B cell (primary cell): ENCODE measurements around the gene MAPT. TPM values are rescaled to one million over a fixed set of nuclear protein-coding genes. Genes with fewer than 3 reads are reported as not detected.

Experiments used
- ATAC-seq: fragments of 200-7000 bp; cut with Tn5 transposase; one replicate; pipeline ENCODE4 v1.10.0; 2021; ENCODE audit warnings: low read depth, mild to moderate bottlenecking, moderate number of reproducible peaks, moderate library complexity
- CTCF ChIA-PET: fragments of 350-600 bp; sonication (Branson Sonifier 250); formaldehyde crosslinking; loops from one replicate; lab custom pipeline; 2021; ENCODE audit warnings: antibody characterized with exemption, inconsistent platforms; lab: Charles Lee
- POLR2A ChIA-PET: fragments of 350-600 bp; sonication (Branson Sonifier 250); formaldehyde crosslinking; loops from one replicate; lab custom pipeline; 2021; ENCODE audit warnings: antibody characterized with exemption; lab: Charles Lee
- DNase-seq: peaks from one replicate; pipeline ENCODE4 v3.0.0; 2013
- H2AFZ ChIP-seq: 2 replicates; pipeline ENCODE4 v1.6.1; 2012; ENCODE audit warnings: mild to moderate bottlenecking, low read depth, low read length; ENCODE audit not compliant: insufficient read depth, poor library complexity, severe bottlenecking
- H3K27ac ChIP-seq, 2 donors: 1 replicate in 1 of 2; 2 replicates in 1 of 2; pipeline ENCODE4 v1.5.1; 2012 to 2013; ENCODE audit warnings: low read length in 2 of 2, mild to moderate bottlenecking in 2 of 2, moderate library complexity in 1 of 2
- H3K27me3 ChIP-seq, 4 experiments: fragments of 200-600 bp in 1 of 4; sonication (generic) in 1 of 4; replicated peaks in 1 of 4; 1 replicate in 2 of 4; 2 replicates in 2 of 4; pipeline versions ENCODE4 v1.6.1 to v1.7.0; 2013 to 2016; ENCODE audit warnings: low read length in 3 of 4, mild to moderate bottlenecking in 2 of 4, mixed read lengths in 1 of 4, moderate library complexity in 1 of 4; ENCODE audit not compliant: insufficient read depth in 4 of 4, control insufficient read depth in 3 of 4; ENCODE audit errors: control extremely low read depth in 1 of 4
- H3K36me3 ChIP-seq, 2 experiments: replicated peaks in 1 of 2; 1 replicate in 1 of 2; 2 replicates in 1 of 2; pipeline versions ENCODE4 v1.6.1 to v1.7.1; 2013; ENCODE audit warnings: low read length in 1 of 2; ENCODE audit not compliant: insufficient read depth in 2 of 2, control insufficient read depth in 1 of 2; ENCODE audit errors: control extremely low read depth in 1 of 2, extremely low read depth in 1 of 2
- H3K4me1 ChIP-seq, 2 donors: fragments of 200-600 bp in 1 of 2; sonication (generic) in 1 of 2; 1 replicate in 1 of 2; 2 replicates in 1 of 2; pipeline versions ENCODE4 v1.5.1 to v1.6.1; 2013 to 2017; ENCODE audit warnings: low read length in 2 of 2; ENCODE audit not compliant: control insufficient read depth in 2 of 2, insufficient read depth in 2 of 2
- H3K4me2 ChIP-seq: replicated peaks from 2 replicates; pipeline ENCODE3; 2012; ENCODE audit warnings: mild to moderate bottlenecking, low read depth, low read length; ENCODE audit not compliant: poor library complexity, severe bottlenecking
- H3K4me3 ChIP-seq, 5 experiments: fragments of 200-600 bp in 1 of 5; sonication (generic) in 1 of 5; 1 replicate in 3 of 5; 2 replicates in 2 of 5; pipeline versions ENCODE4 v1.5.1 to v1.7.0; 2011 to 2016; ENCODE audit warnings: low read length in 4 of 5, mild to moderate bottlenecking in 4 of 5, low read depth in 2 of 5, control low read depth in 1 of 5, moderate library complexity in 1 of 5; ENCODE audit not compliant: insufficient read depth in 1 of 5; ENCODE audit errors: control extremely low read depth in 1 of 5, extremely low read depth in 1 of 5
- H3K79me2 ChIP-seq: fragments of 200-600 bp; sonication (generic); one replicate; pipeline ENCODE4 v1.6.0; 2016; ENCODE audit warnings: low read length; ENCODE audit not compliant: control insufficient read depth, insufficient read depth
- H3K9ac ChIP-seq: fragments of 200-600 bp; sonication (generic); 2 replicates; pipeline ENCODE4 v1.6.1; 2017; ENCODE audit warnings: mild to moderate bottlenecking, low read length, moderate library complexity
- H3K9me3 ChIP-seq, 3 donors: one replicate each; pipeline versions ENCODE4 v1.6.1 to v1.7.1; 2013; ENCODE audit warnings: low read length in 2 of 3; ENCODE audit not compliant: control insufficient read depth in 2 of 3, insufficient read depth in 1 of 3; ENCODE audit errors: control extremely low read depth in 1 of 3
- H4K20me1 ChIP-seq: 2 replicates; pipeline ENCODE4 v1.6.0; 2012; ENCODE audit warnings: mild to moderate bottlenecking, low read length; ENCODE audit not compliant: insufficient read depth, control insufficient read depth, poor library complexity, severe bottlenecking
- H3K27ac Mint-ChIP-seq: one replicate; pipeline ENCODE4 v1.8.0; 2021; ENCODE audit warnings: mixed read lengths
- H3K27me3 Mint-ChIP-seq: one replicate; pipeline ENCODE4 v1.8.0; 2021; ENCODE audit warnings: mixed read lengths
- H3K4me1 Mint-ChIP-seq: one replicate; pipeline ENCODE4 v1.8.0; 2021; ENCODE audit warnings: mixed read lengths
- H3K4me3 Mint-ChIP-seq: one replicate; pipeline ENCODE4 v1.8.0; 2021; ENCODE audit warnings: mixed read lengths
- H3K9me3 Mint-ChIP-seq: one replicate; pipeline ENCODE4 v1.8.0; 2022; ENCODE audit warnings: mixed read lengths; ENCODE audit not compliant: insufficient read depth
- EZH2 ChIP-seq: IDR thresholded peaks from 2 replicates; pipeline ENCODE4 v1.6.1; 2012; ENCODE audit warnings: borderline replicate concordance, low read depth, mild to moderate bottlenecking, moderate library complexity, low read length; ENCODE audit not compliant: insufficient read depth, poor library complexity, severe bottlenecking
- WGBS: methylation state at CpG from one replicate; pipeline ENCODE4 v1.1.5; 2013; ENCODE audit warnings: missing lambda C conversion rate; ENCODE audit not compliant: insufficient coverage; 5-methylcytosine and 5-hydroxymethylcytosine counted together
- intact Hi-C: fragments of 100-400 bp; cut with micrococcal nuclease; formaldehyde crosslinking; loops from one replicate; pipeline ENCODE4 v1.10.0; 2022
- polyA plus RNA-seq: library from polyadenylated mRNA; depleted of rRNA; stranded (reverse); fragments of >200 nt; gene quantifications from 2 replicates; pipeline ENCODE4 v1.2.3, GENCODE V29; 2012
- total RNA-seq, 2 donors: library from RNA; stranded (reverse); fragments of 120-200 nt in 1 of 2; gene quantifications; 1 replicate in 1 of 2; 2 replicates in 1 of 2; pipeline versions ENCODE4 v1.2.3 to v1.2.4, GENCODE V29; 2013 to 2022
- TF ChIP-seq, protein P1 (sequence below): fragments of 200-600 bp; IDR thresholded peaks from one replicate; pipeline ENCODE4 v1.8.0; 2022; ENCODE audit warnings: antibody characterized with exemption, mild to moderate bottlenecking

MAPT gene
- total and polyA plus RNA-seq, 2 donors (not counting 1 experiment from before 2014, with no cell fraction given), result 0.13 to 0.20 TPM

DNA sequence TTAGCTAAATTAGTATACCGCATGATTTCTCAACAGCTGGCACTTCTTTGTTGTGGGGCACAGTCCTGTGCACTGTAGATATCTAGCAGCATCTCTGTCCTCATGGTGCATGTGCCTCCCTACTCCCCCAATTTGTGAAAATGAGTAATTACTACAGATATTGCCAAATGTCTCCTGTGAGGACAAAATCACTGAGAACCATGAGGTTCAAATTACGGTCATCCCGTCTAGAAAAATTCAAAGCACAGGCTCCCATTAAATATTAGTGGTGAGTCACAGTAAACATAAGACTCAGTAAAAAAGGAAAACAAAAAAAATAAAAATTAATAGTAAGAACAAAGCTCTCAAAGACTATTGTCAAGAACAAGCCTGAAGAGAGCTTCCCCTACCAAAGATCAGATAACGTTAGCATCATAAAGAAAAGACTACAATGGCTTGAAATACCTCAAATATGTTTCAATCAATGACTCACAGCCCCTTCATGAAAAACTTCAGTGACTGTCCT is 162.5 kb downstream of the MAPT start:
- POLR2A ChIA-PET, result interaction anchor here (0.5 kb wide), 1 partner anchor 31 kb away, joined by 6 read pairs; no protein-coding TSS in a partner anchor
- H3K27me3 Mint-ChIP-seq, result no peaks in the 10 kb centered on the region
- CTCF ChIA-PET, result interaction anchor here (0.7 to 3.2 kb wide), 4 partner anchors 13 to 154 kb away, joined by 3 to 24 read pairs (median 4); no protein-coding TSS in a partner anchor
- Histone ChIP-seq H3K36me3 (peaks cover 0 to 30% of the 10 kb centered on the region in 2 experiments), H3K4me2 (no peak overlapping the region), H3K4me3 (no peak overlapping the region), H3K27ac (no peak overlapping the region), H4K20me1 (no peaks in the 10 kb centered on the region), H3K27me3 (no peaks in the 10 kb centered on the region), H3K9me3 (no peaks in the 10 kb centered on the region), H3K79me2 (peaks cover 28% of the 10 kb centered on the region), H2AFZ (no peak overlapping the region), H3K4me1 (no peaks in the 10 kb centered on the region), H3K9ac (no peak overlapping the region)
- no CpG with 5 or more reads among the region's 4 CpGs for WGBS
- H3K4me3 Mint-ChIP-seq, result no peak overlapping the region
- H3K27ac Mint-ChIP-seq, result no peak overlapping the region
- ATAC-seq (no peak), DNase-seq (no peak)
- H3K9me3 Mint-ChIP-seq, result no peaks in the 10 kb centered on the region
- intact Hi-C loops, result no loop called here
- peaks cover 3% of the 10 kb centered on the region for H3K4me1 Mint-ChIP-seq
- TF ChIP-seq EZH2, result no peak
- TF ChIP-seq, protein P1, sequence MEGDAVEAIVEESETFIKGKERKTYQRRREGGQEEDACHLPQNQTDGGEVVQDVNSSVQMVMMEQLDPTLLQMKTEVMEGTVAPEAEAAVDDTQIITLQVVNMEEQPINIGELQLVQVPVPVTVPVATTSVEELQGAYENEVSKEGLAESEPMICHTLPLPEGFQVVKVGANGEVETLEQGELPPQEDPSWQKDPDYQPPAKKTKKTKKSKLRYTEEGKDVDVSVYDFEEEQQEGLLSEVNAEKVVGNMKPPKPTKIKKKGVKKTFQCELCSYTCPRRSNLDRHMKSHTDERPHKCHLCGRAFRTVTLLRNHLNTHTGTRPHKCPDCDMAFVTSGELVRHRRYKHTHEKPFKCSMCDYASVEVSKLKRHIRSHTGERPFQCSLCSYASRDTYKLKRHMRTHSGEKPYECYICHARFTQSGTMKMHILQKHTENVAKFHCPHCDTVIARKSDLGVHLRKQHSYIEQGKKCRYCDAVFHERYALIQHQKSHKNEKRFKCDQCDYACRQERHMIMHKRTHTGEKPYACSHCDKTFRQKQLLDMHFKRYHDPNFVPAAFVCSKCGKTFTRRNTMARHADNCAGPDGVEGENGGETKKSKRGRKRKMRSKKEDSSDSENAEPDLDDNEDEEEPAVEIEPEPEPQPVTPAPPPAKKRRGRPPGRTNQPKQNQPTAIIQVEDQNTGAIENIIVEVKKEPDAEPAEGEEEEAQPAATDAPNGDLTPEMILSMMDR, result no peak

DNA sequence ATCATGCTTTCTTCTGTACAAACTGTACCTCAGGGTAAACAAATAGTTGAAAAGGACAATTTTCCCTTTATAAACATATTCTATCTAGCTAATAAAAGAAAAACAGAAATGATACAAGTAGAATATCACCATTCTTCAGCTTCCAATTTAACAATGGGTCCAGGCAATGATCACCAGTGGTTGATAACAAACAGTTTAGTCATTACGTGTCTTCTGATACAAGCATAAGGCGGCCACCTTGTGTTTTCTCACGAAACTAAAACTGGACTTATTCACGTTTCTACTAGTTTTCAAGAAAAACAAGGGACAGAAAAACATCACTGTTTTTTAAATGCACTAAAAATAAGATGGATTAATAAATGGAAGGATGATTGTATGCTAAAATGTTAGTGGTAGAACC is 163.0 kb downstream of the MAPT start:
- ChIA-PET POLR2A (no interaction called here), CTCF (interaction anchor here (0.9 to 3.2 kb wide), 4 partner anchors 9 to 154 kb away, joined by 3 to 24 read pairs (median 4); no protein-coding TSS in a partner anchor)
- H3K27ac Mint-ChIP-seq, result no peak overlapping the region
- H4K20me1 ChIP-seq, result no peaks in the 10 kb centered on the region
- 100% methylated on average over 1 of the region's 4 CpGs for WGBS
- no peaks in the 10 kb centered on the region for H3K27me3 Mint-ChIP-seq
- no peak overlapping the region for H3K4me2 ChIP-seq
- H3K27me3 ChIP-seq, result no peaks in the 10 kb centered on the region
- peaks cover 0 to 27% of the 10 kb centered on the region in 2 experiments for H3K36me3 ChIP-seq
- H3K9me3 Mint-ChIP-seq, result no peaks in the 10 kb centered on the region
- DNase-seq, result no peak
- H3K27ac ChIP-seq, result no peak overlapping the region
- no peak overlapping the region for H3K9ac ChIP-seq
- no peak for ATAC-seq
- intact Hi-C loops, result no loop called here
- H3K4me3 ChIP-seq, result no peak overlapping the region
- H3K4me3 Mint-ChIP-seq, result no peak overlapping the region
- no peaks in the 10 kb centered on the region for H3K4me1 Mint-ChIP-seq
- H3K4me1 ChIP-seq, result no peaks in the 10 kb centered on the region
- H2AFZ ChIP-seq, result no peak overlapping the region
- peaks cover 28% of the 10 kb centered on the region for H3K79me2 ChIP-seq
- no peaks in the 10 kb centered on the region for H3K9me3 ChIP-seq
- no peak for TF ChIP-seq EZH2
- TF ChIP-seq, protein P1, result no peak
